ENCODE results near the gene PIK3R2. TPM values are rescaled to one million over a fixed set of nuclear protein-coding genes. Genes with fewer than 3 reads are reported as not detected.
A peak's percentile ranks its signal among the peaks of the same experiment; 100 is the strongest.

The PIK3R2 gene
- total and polyA plus RNA-seq, 2 of the 4 experiments (the other 2 are of a cell fraction): 12.2 to 25.1 TPM

DNA sequence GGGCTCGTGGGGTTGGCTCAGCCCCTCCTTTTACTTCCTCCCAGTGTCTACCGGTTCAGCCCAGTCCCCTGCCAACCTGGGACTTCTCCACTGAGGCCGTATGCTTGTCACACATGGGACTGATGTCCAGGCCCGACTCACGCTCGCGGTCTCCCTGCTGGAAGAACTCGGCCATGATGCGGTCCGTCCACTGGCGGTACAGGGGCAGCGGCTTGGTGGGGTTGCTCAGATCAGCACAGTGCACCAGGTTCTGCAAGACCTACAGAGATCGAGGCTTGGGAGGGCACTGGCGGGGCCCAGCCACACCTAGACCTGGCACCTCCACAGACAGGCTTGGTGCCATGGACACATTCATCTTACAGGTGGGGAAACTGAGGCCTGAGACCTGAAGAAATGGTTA is 58.7 kb downstream of the PIK3R2 start:
- POLR2A ChIA-PET (ENCODE audit: unreplicated experiment): no interaction called here
- no peak overlapping the region for H3K27ac ChIP-seq (ENCODE audit: insufficient read depth, low read length)
- CTCF ChIA-PET: interaction anchor here (0.6 kb wide), 1 partner anchor 815 kb away, joined by 3 read pairs; no protein-coding TSS in a partner anchor
- no peak for DNase-seq
- no peak for ATAC-seq (ENCODE audit: low read depth)
- H2BK120ac ChIP-seq (ENCODE audit: low read depth, low read length): no peak overlapping the region
- no peaks in the 10 kb centered on the region; the same call in 1 of the 2 replicates for H3K36me3 ChIP-seq (ENCODE audit: control insufficient read depth, insufficient read depth, low read length)
- H3K27me3 ChIP-seq (ENCODE audit: control insufficient read depth, insufficient read depth, low read length): no peaks in the 10 kb centered on the region
- H3K79me1 ChIP-seq (ENCODE audit: low read depth in 1 of 2, low read length in 2 of 2): peaks cover 0 to 9% of the 10 kb centered on the region in 2 experiments; a peak in 2 of 4 replicates
- no peak overlapping the region for H3K18ac ChIP-seq (ENCODE audit: low read depth, low read length)
- H2BK15ac ChIP-seq (ENCODE audit: low read depth, low read length): no peak overlapping the region
- H3K23ac ChIP-seq (ENCODE audit: low read depth, low read length): no peak overlapping the region
- H3K4ac ChIP-seq (ENCODE audit: low read depth, low read length): no peak overlapping the region
- no TSS peak for BruUV-seq (replicated peaks)
- intact Hi-C loops (cut with micrococcal nuclease): no loop called here
- peak overlapping the region; percentile 15; the same call in 1 of the 2 replicates for H2AK5ac ChIP-seq (ENCODE audit: low read depth, low read length)
- no peak overlapping the region for H3K56ac ChIP-seq (ENCODE audit: extremely low read depth, insufficient read depth, low read length)
- H2BK20ac ChIP-seq (ENCODE audit: low read depth, low read length): no peak overlapping the region
- dilution Hi-C loops (cut with HindIII; ENCODE audit: low sequenced_read_pairs, unreplicated experiment): no loop called here
- H3K9ac ChIP-seq (ENCODE audit: low read depth, low read length): no peak overlapping the region
- WGBS, 2 experiments (ENCODE audit: extremely low coverage in 2 of 2, insufficient read length in 1 of 2): 95% methylated on average over 7 of the region's 14 CpGs; no CpG with 5 or more reads in 1 of the 2 experiments
- H4K91ac ChIP-seq (ENCODE audit: insufficient read depth, low read depth, low read length): no peak overlapping the region
- no peaks in the 10 kb centered on the region for H4K20me1 ChIP-seq (ENCODE audit: insufficient read depth, low read length)
- H3K9me3 ChIP-seq (ENCODE audit: control insufficient read depth, insufficient read depth, low read length): no peaks in the 10 kb centered on the region
- H2AK9ac ChIP-seq (replicated peaks; ENCODE audit: low read depth, low read length, poor library complexity): no peak overlapping the region
- peaks cover 9% of the 10 kb centered on the region; the same call in 1 of the 2 replicates for H3K9me1 ChIP-seq (ENCODE audit: insufficient read depth, low read length)
- no peak overlapping the region for H3K4me2 ChIP-seq (ENCODE audit: low read depth, low read length)
- H4K5ac ChIP-seq (ENCODE audit: low read depth, low read length): no peak overlapping the region
- in situ Hi-C loops (cut with MboI; ENCODE audit: low sequenced_read_pairs): no loop called here
- peak overlapping the region; percentile 49 for H2AFZ ChIP-seq (replicated peaks; ENCODE audit: low read length, poor library complexity)
- no peak for TF ChIP-seq SMC3 (IDR thresholded peaks at IDR 0.05; ENCODE audit: low read depth, low read length)
- no peak for TF ChIP-seq MAZ (IDR thresholded peaks at IDR 0.05; ENCODE audit: borderline replicate concordance, low read depth, low read length)
- TF ChIP-seq, protein P1, sequence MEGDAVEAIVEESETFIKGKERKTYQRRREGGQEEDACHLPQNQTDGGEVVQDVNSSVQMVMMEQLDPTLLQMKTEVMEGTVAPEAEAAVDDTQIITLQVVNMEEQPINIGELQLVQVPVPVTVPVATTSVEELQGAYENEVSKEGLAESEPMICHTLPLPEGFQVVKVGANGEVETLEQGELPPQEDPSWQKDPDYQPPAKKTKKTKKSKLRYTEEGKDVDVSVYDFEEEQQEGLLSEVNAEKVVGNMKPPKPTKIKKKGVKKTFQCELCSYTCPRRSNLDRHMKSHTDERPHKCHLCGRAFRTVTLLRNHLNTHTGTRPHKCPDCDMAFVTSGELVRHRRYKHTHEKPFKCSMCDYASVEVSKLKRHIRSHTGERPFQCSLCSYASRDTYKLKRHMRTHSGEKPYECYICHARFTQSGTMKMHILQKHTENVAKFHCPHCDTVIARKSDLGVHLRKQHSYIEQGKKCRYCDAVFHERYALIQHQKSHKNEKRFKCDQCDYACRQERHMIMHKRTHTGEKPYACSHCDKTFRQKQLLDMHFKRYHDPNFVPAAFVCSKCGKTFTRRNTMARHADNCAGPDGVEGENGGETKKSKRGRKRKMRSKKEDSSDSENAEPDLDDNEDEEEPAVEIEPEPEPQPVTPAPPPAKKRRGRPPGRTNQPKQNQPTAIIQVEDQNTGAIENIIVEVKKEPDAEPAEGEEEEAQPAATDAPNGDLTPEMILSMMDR (conservative IDR thresholded peaks at IDR 0.05; ENCODE audit: low read depth, low read length): no peak
- TF ChIP-seq NFE2L2 (IDR thresholded peaks at IDR 0.05; ENCODE audit: low read depth, low read length): no peak
- no peak for TF ChIP-seq RFX5 (IDR thresholded peaks at IDR 0.05; ENCODE audit: low read depth, low read length)
- no peak for TF ChIP-seq USF2 (IDR thresholded peaks at IDR 0.05; ENCODE audit: low read depth, low read length)
- TF ChIP-seq POLR2A (IDR thresholded peaks at IDR 0.05; ENCODE audit: low read depth, low read length): no peak
- no peak for TF ChIP-seq MXI1 (IDR thresholded peaks at IDR 0.05; ENCODE audit: borderline replicate concordance, low read depth, low read length)
- no peak for TF ChIP-seq RCOR1 (IDR thresholded peaks at IDR 0.05; ENCODE audit: insufficient replicate concordance, low read length)
- TF ChIP-seq FOS (IDR thresholded peaks at IDR 0.05; ENCODE audit: low read depth, low read length): no peak
- H3K4me3 ChIP-seq (ENCODE audit: insufficient read depth, low read depth, low read length): no peak overlapping the region
- no peak overlapping the region for H4K8ac ChIP-seq (ENCODE audit: low read depth in 2 of 2, low read length in 2 of 2)
- H2BK5ac ChIP-seq (ENCODE audit: low read depth, low read length, poor library complexity, severe bottlenecking): no peak overlapping the region
- no peak overlapping the region for H3K14ac ChIP-seq (replicated peaks; ENCODE audit: low read depth, low read length)
- H3K4me1 ChIP-seq (ENCODE audit: control insufficient read depth, insufficient read depth, low read length): peaks cover 7% of the 10 kb centered on the region
